T-helper 1 cell treated with Interleukin-12 subunit alpha and Interleukin-12 subunit beta and Interleukin-4 antibody, amounts not matched to agents 30 μg/mL and 1 μg/mL, for 36 hours (primary cell): Measurements from ENCODE around the gene INTS3.
A peak's percentile ranks its signal among the peaks of the same experiment; 100 is the strongest.
"Not testable (repeated sequence)": the region's sequence is repeated elsewhere in the genome, so short reads cannot be mapped to it uniquely, and the experiment has no call there.

ENCODE experiments used
- H3K27ac Mint-ChIP-seq: one replicate; pipeline ENCODE4 v1.8.0; 2021; ENCODE audit warnings: mild to moderate bottlenecking, mixed read lengths
- H3K27me3 Mint-ChIP-seq: one replicate; pipeline ENCODE4 v1.8.0; 2021; ENCODE audit warnings: low read depth, mixed read lengths
- H3K36me3 Mint-ChIP-seq: one replicate; pipeline ENCODE4 v1.8.0; 2021; ENCODE audit warnings: low read depth, mixed read lengths
- H3K4me1 Mint-ChIP-seq: one replicate; pipeline ENCODE4 v1.8.0; 2021; ENCODE audit warnings: low read depth, mixed read lengths
- H3K4me3 Mint-ChIP-seq: one replicate; pipeline ENCODE4 v1.8.0; 2021; ENCODE audit warnings: mild to moderate bottlenecking, moderate library complexity, mixed read lengths
- H3K9me3 Mint-ChIP-seq: one replicate; pipeline ENCODE4 v1.8.0; 2021; ENCODE audit warnings: mixed read lengths

Gene INTS3

GRCh38 chr1:153697191-153698019 lies 30.4 kb upstream of the INTS3 start:
- no peak overlapping the region for H3K4me3 Mint-ChIP-seq
- no peaks in the 10 kb centered on the region for H3K36me3 Mint-ChIP-seq
- no peaks in the 10 kb centered on the region for H3K27me3 Mint-ChIP-seq
- H3K27ac Mint-ChIP-seq, result no peak overlapping the region
- H3K4me1 Mint-ChIP-seq, result no peaks in the 10 kb centered on the region
- no peaks in the 10 kb centered on the region for H3K9me3 Mint-ChIP-seq

DNA sequence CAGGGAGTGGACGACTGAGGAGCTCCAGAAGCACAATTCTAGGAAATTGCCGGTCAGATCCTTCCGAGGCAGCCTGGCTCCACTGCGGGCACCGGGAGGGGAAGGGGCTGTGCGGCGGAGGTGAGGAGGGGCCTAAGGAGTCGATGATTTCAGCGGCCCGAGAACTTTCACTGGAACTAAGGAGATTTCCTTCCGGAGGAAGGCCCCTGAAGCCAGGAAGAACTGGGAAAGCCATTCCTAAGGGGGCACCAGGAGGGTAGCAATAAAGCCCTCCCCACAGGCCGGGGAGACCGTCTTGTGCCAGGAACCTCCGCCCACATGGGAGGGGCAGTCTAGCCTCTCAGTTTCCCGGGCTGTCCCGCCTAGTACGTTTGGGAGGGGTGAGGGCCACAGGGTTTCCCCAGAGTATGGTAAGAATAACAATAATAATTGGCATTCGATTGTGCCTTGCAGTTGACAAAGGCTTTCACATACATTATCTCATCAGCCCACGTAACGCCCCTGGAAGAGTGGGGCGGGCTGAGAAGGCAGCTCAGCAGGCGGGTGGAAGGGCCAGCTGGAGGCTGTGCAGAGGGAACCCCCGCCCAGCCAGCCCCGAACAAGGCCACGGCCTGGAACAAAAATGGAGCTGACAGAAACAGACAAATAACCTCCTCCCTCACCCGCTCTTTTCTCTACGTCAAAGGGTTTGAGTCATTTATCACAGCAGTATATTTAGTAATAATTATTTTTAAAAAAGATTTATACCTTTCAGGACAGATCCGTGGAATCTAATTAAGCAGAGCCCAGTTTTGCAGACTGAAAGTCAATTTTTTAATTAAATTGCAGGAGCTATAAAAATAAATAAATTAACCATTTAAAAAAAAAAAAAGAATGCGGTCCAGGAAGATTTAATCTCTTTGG lies 29.6 kb upstream of the INTS3 start:
- no peak overlapping the region for H3K27ac Mint-ChIP-seq
- H3K4me1 Mint-ChIP-seq, result no peaks in the 10 kb centered on the region
- no peaks in the 10 kb centered on the region for H3K9me3 Mint-ChIP-seq
- H3K4me3 Mint-ChIP-seq, result no peak overlapping the region
- H3K27me3 Mint-ChIP-seq, result no peaks in the 10 kb centered on the region
- H3K36me3 Mint-ChIP-seq, result no peaks in the 10 kb centered on the region

GRCh38 chr1:153698923-153699714 lies 28.7 kb upstream of the INTS3 start:
- H3K9me3 Mint-ChIP-seq, result no peaks in the 10 kb centered on the region
- no peaks in the 10 kb centered on the region for H3K36me3 Mint-ChIP-seq
- no peaks in the 10 kb centered on the region for H3K27me3 Mint-ChIP-seq
- no peak overlapping the region for H3K4me3 Mint-ChIP-seq
- H3K4me1 Mint-ChIP-seq, result no peaks in the 10 kb centered on the region
- H3K27ac Mint-ChIP-seq, result no peak overlapping the region

- Mint-ChIP-seq H3K36me3 (no peaks in the 10 kb centered on the region), H3K4me1 (no peaks in the 10 kb centered on the region), H3K4me3 (no peak overlapping the region), H3K27me3 (no peaks in the 10 kb centered on the region), H3K9me3 (no peaks in the 10 kb centered on the region), H3K27ac (no peak overlapping the region)
Measured at GRCh38 chr1:153699768-153700167, 28.1 kb upstream of the INTS3 start.

- Mint-ChIP-seq H3K27me3 (no peaks in the 10 kb centered on the region), H3K4me3 (no peak overlapping the region), H3K9me3 (no peaks in the 10 kb centered on the region), H3K36me3 (no peaks in the 10 kb centered on the region), H3K4me1 (no peaks in the 10 kb centered on the region), H3K27ac (no peak overlapping the region)
Measured at GRCh38 chr1:153705484-153705883, 22.4 kb upstream of the INTS3 start.

GRCh38 chr1:153711026-153711425 lies 16.8 kb upstream of the INTS3 start:
- Mint-ChIP-seq H3K27ac (no peak overlapping the region), H3K27me3 (peaks cover 13% of the 10 kb centered on the region), H3K36me3 (no peaks in the 10 kb centered on the region), H3K9me3 (no peaks in the 10 kb centered on the region), H3K4me1 (no peaks in the 10 kb centered on the region), H3K4me3 (no peak overlapping the region)

GRCh38 chr1:153716211-153716610 lies 11.6 kb upstream of the INTS3 start:
- not testable (repeated sequence) for H3K4me3 Mint-ChIP-seq, H3K27ac Mint-ChIP-seq, H3K4me1 Mint-ChIP-seq, H3K36me3 Mint-ChIP-seq, H3K9me3 Mint-ChIP-seq
- peaks cover 24% of the 10 kb centered on the region for H3K27me3 Mint-ChIP-seq

DNA sequence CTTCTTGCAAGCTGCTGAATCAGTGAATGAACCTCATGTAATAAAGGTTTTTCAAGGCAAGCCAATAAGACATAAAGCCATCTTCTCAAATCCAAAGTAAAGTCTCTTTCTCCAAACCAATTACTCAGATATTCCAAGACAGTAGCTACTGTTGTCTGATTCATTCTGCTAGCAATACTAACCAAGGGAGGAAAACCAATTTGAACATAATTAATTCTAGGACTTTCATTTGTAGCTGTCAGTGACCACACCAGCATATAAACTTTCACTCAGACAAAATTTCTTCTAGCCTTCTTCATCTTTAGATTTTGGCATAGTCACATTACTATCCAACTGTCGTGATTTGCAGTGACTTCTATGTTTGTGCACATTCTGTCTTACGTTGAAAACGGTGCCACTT lies 10.5 kb upstream of the INTS3 start:
- H3K36me3 Mint-ChIP-seq, result no peaks in the 10 kb centered on the region
- peaks cover 2% of the 10 kb centered on the region for H3K4me1 Mint-ChIP-seq
- peaks cover 24% of the 10 kb centered on the region for H3K27me3 Mint-ChIP-seq
- H3K4me3 Mint-ChIP-seq, result no peak overlapping the region
- no peaks in the 10 kb centered on the region for H3K9me3 Mint-ChIP-seq
- H3K27ac Mint-ChIP-seq, result peak overlapping the region; percentile 21

- H3K4me1 Mint-ChIP-seq, result peaks cover 2% of the 10 kb centered on the region
- no peak overlapping the region for H3K4me3 Mint-ChIP-seq
- peaks cover 3% of the 10 kb centered on the region for H3K27me3 Mint-ChIP-seq
- H3K27ac Mint-ChIP-seq, result no peak overlapping the region
- no peaks in the 10 kb centered on the region for H3K9me3 Mint-ChIP-seq
- H3K36me3 Mint-ChIP-seq, result no peaks in the 10 kb centered on the region
Measured at GRCh38 chr1:153723687-153724086, 4.2 kb upstream of the INTS3 start.

DNA sequence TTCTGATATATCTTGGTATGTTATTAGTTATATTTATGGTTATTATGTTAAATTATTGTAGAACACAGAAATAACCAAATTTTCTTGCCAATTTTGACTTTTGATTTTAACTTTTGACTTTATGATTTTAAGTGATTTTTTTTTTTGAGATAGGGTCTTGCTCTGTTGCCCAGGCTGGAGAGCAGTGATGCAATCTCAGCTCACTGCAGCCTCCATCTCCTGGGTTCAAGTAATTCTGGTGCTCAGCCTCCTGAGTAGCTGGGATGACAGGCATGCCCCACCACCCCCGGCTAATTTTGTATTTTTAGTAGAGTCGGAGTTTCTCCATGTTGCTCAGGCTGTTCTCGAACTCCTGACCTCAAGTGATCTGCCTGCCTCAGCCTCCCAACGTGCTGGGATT lies 3.2 kb upstream of the INTS3 start:
- H3K27ac Mint-ChIP-seq, H3K27me3 Mint-ChIP-seq, H3K4me3 Mint-ChIP-seq, H3K9me3 Mint-ChIP-seq, H3K4me1 Mint-ChIP-seq, H3K36me3 Mint-ChIP-seq: not testable (repeated sequence)

GRCh38 chr1:153728305-153729066 lies 636 bp downstream of the INTS3 start:
- Mint-ChIP-seq H3K36me3 (peaks cover 11% of the 10 kb centered on the region), H3K9me3 (no peaks in the 10 kb centered on the region), H3K27me3 (no peaks in the 10 kb centered on the region), H3K4me1 (peaks cover 14% of the 10 kb centered on the region), H3K4me3 (peak overlapping the region; percentile 98), H3K27ac (peak overlapping the region; percentile 95)

- peaks cover 16% of the 10 kb centered on the region for H3K36me3 Mint-ChIP-seq
- H3K4me3 Mint-ChIP-seq, result peak overlapping the region; percentile 51
- no peaks in the 10 kb centered on the region for H3K27me3 Mint-ChIP-seq
- H3K27ac Mint-ChIP-seq, result peak overlapping the region; percentile 64
- peaks cover 14% of the 10 kb centered on the region for H3K4me1 Mint-ChIP-seq
- no peaks in the 10 kb centered on the region for H3K9me3 Mint-ChIP-seq
Measured at GRCh38 chr1:153730468-153730988, 2.7 kb downstream of the INTS3 start.

DNA sequence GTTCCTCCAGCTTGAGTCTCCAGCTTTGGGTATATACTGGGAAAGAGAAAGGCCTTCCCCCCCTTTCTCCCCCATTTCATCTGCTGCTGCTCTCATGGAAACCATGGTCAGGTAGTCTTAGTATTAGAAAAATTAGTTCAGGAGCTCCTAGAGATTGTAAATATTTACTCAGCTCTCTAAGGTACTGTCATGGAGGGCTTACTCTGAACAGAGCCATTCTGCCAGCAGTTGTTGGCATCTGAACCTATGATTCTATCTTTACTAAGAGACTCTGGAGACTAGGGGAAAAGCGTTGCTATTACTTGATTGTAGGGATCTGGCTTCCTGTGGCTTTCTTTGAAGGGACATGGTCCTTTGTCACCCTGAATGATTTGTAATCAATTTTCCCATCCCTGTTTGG lies 6.1 kb downstream of the INTS3 start:
- no peak overlapping the region for H3K27ac Mint-ChIP-seq
- H3K36me3 Mint-ChIP-seq, result peaks cover 14% of the 10 kb centered on the region
- H3K4me3 Mint-ChIP-seq, result no peak overlapping the region
- H3K27me3 Mint-ChIP-seq, result no peaks in the 10 kb centered on the region
- peaks cover 12% of the 10 kb centered on the region for H3K4me1 Mint-ChIP-seq
- H3K9me3 Mint-ChIP-seq, result no peaks in the 10 kb centered on the region
